ENCODE data around the gene TTC13.

TTC13 gene

DNA sequence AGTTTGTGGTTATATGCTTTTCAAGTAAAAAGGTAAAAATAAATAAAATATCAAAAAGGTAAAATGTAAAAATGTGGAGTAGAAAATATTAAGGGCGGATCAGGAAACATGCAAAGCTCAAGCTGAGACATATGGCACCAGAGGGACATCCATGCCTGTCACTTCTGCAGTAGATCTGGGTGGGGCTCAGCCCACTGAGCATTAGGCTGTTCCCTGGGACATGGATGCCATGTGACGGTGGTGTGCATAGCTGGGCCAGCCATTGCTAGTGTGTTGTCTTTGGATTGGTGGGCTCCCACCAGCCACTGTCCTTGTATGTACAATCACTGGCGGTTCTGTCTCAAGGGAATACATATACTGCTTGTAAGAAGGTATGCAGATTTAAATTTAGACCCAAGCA lies 3.0 kb downstream of the TTC13 start:
- TF ChIP-seq, protein P1, sequence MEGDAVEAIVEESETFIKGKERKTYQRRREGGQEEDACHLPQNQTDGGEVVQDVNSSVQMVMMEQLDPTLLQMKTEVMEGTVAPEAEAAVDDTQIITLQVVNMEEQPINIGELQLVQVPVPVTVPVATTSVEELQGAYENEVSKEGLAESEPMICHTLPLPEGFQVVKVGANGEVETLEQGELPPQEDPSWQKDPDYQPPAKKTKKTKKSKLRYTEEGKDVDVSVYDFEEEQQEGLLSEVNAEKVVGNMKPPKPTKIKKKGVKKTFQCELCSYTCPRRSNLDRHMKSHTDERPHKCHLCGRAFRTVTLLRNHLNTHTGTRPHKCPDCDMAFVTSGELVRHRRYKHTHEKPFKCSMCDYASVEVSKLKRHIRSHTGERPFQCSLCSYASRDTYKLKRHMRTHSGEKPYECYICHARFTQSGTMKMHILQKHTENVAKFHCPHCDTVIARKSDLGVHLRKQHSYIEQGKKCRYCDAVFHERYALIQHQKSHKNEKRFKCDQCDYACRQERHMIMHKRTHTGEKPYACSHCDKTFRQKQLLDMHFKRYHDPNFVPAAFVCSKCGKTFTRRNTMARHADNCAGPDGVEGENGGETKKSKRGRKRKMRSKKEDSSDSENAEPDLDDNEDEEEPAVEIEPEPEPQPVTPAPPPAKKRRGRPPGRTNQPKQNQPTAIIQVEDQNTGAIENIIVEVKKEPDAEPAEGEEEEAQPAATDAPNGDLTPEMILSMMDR (IDR thresholded peaks at IDR 0.05), result no peak

DNA sequence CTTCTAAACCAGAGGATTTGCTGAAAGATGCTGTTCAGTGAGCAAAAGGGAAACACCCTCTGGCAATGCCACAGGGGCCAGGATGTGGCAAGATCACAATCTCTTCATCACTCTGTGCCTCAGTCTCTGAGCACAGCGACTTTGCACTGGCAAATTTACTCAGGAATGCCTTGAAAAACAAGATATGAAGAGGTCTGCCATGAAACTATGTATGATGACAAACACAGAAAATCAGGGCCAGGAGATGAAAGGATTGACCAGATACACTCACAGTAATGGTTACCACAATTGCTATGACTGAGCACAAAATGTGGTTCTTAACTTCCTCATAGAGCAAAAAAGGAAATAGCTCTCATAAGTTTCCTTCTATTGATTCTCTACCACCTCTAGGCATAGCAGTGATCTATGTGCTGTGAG lies 5.8 kb downstream of the TTC13 start:
- TF ChIP-seq, protein P1 (IDR thresholded peaks at IDR 0.05), result no peak

DNA sequence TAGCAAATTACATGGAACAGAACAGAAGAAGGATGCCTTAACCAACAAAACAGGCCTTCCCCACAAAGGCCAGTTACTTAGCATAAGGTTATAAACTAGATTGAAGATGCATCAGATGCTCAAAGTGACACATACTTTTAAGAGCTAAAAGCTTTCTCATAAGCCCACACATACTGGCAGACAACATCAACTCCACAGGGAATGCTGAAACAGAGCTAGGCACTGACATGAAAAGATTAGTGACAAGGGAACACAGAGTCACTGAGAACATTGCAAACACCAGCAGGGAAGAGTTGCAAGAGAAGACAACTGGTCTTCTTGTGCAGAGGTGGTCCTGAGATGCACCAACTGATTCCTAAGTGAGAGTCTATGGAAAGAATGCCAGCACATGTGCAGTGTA lies 6.9 kb downstream of the TTC13 start:
- TF ChIP-seq, protein P1 (IDR thresholded peaks at IDR 0.05), result no peak

DNA sequence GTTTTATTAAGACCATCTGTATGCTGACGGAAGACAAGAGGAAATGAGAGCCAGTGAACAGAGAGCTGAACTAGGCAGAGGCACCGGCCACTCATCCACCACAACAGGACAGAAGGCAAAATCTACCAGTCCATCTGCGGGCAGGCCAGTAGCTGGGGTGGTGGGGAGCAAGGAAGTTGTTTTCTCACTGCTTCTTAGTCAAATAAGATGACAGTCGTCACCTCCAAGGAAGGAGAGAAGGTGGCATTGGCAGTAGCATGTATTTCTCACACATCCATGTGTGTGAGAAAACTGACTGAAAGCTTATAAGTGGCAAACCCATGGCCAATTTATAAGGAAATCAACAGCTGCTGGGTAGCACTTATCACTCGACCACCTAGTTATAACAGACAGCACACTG lies 8.2 kb downstream of the TTC13 start:
- TF ChIP-seq, protein P1 (IDR thresholded peaks at IDR 0.05), result no peak

DNA sequence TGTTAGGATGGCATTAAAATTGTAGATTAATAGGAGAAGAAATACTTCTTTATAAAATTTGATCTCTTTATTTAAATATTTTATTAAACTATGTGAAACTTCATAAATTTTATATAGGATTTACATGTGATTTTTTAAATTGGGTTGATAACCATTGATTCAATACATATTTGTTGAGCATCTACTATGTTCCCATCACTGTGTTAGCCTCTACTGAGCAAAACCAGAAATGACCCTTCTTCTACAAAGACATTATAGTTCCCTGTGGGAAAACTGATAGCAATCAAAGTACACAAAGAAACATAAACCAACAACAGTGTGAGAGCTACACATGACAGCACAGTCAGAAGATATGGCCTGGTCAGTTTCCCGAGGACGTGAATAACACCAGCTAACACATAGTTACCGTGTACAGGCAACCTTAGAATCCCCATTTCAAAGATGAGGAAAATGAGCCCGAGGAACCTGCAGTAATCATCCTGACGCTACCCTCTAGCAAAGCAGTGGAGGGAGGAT lies 12.2 kb downstream of the TTC13 start:
- TF ChIP-seq, protein P1 (IDR thresholded peaks at IDR 0.05), result no peak

DNA sequence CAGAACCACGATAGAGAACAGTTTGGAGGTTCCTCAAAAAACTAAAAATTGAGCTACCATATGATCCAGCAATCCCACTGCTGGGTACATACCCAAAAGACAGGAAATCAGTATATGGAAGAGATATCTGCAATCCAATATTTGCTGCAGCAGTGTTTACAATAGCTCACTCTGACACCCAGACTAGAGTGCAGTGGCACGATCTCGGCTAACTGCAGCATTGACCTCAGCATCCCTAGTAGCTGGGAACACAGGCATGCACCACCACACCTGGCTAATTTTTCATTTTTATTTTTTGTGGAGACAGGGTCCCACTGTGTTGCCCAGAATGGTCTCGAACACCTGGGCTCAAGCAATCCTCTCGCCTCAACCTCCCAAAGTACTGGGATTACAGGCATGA lies 13.1 kb downstream of the TTC13 start:
- TF ChIP-seq, protein P1 (IDR thresholded peaks at IDR 0.05), result no peak

DNA sequence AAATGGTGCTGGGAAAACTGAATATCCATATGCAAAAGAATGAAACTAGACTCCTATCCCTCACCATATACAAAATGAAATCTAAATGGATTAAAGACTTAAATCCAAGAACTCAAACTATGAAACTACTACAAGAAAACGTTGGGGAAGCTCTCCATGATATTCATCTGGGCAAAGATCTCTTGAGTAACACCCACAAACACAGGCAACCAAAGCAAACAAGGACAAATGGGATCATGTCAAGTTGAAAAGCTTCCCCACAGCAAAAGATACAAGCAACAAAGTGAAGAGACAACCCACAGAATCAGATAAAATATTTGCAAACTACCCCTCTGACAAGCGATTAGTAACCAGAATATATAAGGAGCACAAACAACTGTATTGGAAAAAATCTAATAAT lies 13.8 kb downstream of the TTC13 start:
- TF ChIP-seq, protein P1 (IDR thresholded peaks at IDR 0.05), result no peak

DNA sequence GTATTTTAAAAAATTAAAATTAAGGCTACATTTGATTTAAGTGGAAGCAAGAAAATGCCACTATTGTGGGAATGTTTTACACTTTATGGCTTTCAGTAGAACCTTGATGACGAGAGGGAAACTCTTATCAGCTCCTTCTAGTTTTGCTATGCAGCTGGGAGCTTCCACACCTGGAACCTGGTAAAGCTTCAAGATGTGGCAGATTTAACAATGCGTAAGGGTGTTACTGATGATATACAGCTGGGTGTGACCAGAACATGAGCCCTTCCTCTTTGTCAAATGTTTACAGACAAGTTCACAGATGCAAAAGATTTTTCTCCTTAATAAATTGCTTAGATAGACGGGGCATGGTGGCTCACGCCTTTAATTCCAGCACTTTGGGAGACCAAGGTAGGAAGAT lies 20.3 kb downstream of the TTC13 start:
- TF ChIP-seq, protein P1 (IDR thresholded peaks at IDR 0.05), result no peak
